GM08714 (cell line): ENCODE measurements around the gene NUDT1.

ENCODE experiments used
- H3K4me3 ChIP-seq: fragments of 200-500 bp; sonication (Bioruptor generic); 2 replicates; pipeline ENCODE4 v1.5.1; 2014; ENCODE audit warnings: mild to moderate bottlenecking, low read length, inconsistent platforms
- ZNF274 ChIP-seq: IDR thresholded peaks from 2 replicates; pipeline ENCODE4 v1.6.1; 2012; ENCODE audit warnings: mild to moderate bottlenecking, low read depth, low read length

The NUDT1 gene

GRCh38 chr7:2241580-2242540 lies at the start of gene NUDT1, which contains the start of gene MRM2:
TSS of gene NUDT1 (plus strand) at chr7:2242226. CDS start at chr7:2244575, 2,349 bp downstream.
TSS of gene MRM2 (minus strand) at chr7:2242205. CDS start at chr7:2242169, 36 bp downstream.
- no peak for TF ChIP-seq ZNF274

GRCh38 chr7:2192831-2193534 lies 49.0 kb upstream of the NUDT1 start:
- no peak overlapping the region for H3K4me3 ChIP-seq
- no peak for TF ChIP-seq ZNF274

More at GRCh38 chr7:2241580-2242540, at the start of gene NUDT1, which contains the start of gene MRM2:
- H3K4me3 ChIP-seq: peak within 1 kb of the TSS; percentile 92

GRCh38 chr7:2193575-2194305 lies 48.3 kb upstream of the NUDT1 start:
- no peak for TF ChIP-seq ZNF274
- H3K4me3 ChIP-seq: no peak overlapping the region

GRCh38 chr7:2195400-2196246 lies 46.4 kb upstream of the NUDT1 start:
- no peak for TF ChIP-seq ZNF274
- no peak overlapping the region for H3K4me3 ChIP-seq

GRCh38 chr7:2196381-2197378 lies 45.3 kb upstream of the NUDT1 start:
- no peak overlapping the region for H3K4me3 ChIP-seq
- TF ChIP-seq ZNF274: no peak

- H3K4me3 ChIP-seq: no peak overlapping the region
- TF ChIP-seq ZNF274: no peak
Observed at GRCh38 chr7:2197436-2198155, 44.4 kb upstream of the NUDT1 start.

- TF ChIP-seq ZNF274: no peak
Observed at GRCh38 chr7:2198206-2198605, 43.8 kb upstream of the NUDT1 start.

GRCh38 chr7:2198760-2199159 lies 43.3 kb upstream of the NUDT1 start:
- H3K4me3 ChIP-seq: no peak overlapping the region
- TF ChIP-seq ZNF274: no peak

More at GRCh38 chr7:2198206-2198605, 43.8 kb upstream of the NUDT1 start:
- H3K4me3 ChIP-seq: no peak overlapping the region

- TF ChIP-seq ZNF274: no peak
- H3K4me3 ChIP-seq: no peak overlapping the region
Observed at GRCh38 chr7:2199528-2199927, 42.5 kb upstream of the NUDT1 start.

GRCh38 chr7:2199956-2200583 lies 42.0 kb upstream of the NUDT1 start:
- H3K4me3 ChIP-seq: no peak overlapping the region
- TF ChIP-seq ZNF274: no peak

GRCh38 chr7:2200584-2200980 lies 41.4 kb upstream of the NUDT1 start:
- H3K4me3 ChIP-seq: no peak overlapping the region
- no peak for TF ChIP-seq ZNF274
